Measurements from ENCODE around the gene MAP2K5.

Gene MAP2K5

GRCh38 chr15:67845974-67846373 lies 303.5 kb downstream of the MAP2K5 start:
- DNase-seq: no peak

- no peak for DNase-seq
Observed at GRCh38 chr15:67849538-67849937, 307.0 kb downstream of the MAP2K5 start.

- no peak for DNase-seq
Observed at GRCh38 chr15:67850336-67850735, 307.8 kb downstream of the MAP2K5 start.

- DNase-seq: no peak
Observed at GRCh38 chr15:67850994-67851571, 308.6 kb downstream of the MAP2K5 start.

GRCh38 chr15:67852418-67852817 lies 309.9 kb downstream of the MAP2K5 start:
- DNase-seq: no peak

- no peak for DNase-seq
Observed at GRCh38 chr15:67853454-67853853, 311.0 kb downstream of the MAP2K5 start.

GRCh38 chr15:67854358-67854757 lies 311.9 kb downstream of the MAP2K5 start:
- no peak for DNase-seq

GRCh38 chr15:67855842-67856241 lies 313.3 kb downstream of the MAP2K5 start:
- DNase-seq: no peak
